Measurements from ENCODE around the gene BTLA.

BTLA gene

GRCh38 chr3:112514527-112515128, 15.4 kb upstream of the BTLA start:
- peak; percentile 3 for DNase-seq (ENCODE audit: low read depth)
- no peak overlapping the region for H3K4me3 ChIP-seq (ENCODE audit: low read length)
- no peak for TF ChIP-seq CTCF (conservative IDR thresholded peaks at IDR 0.05; ENCODE audit: low read length)

- DNase-seq (ENCODE audit: low read depth) = no peak
- no peak for TF ChIP-seq CTCF (conservative IDR thresholded peaks at IDR 0.05; ENCODE audit: low read length)
- no peak overlapping the region for H3K4me3 ChIP-seq (ENCODE audit: low read length)
These were observed 13.0 kb upstream of the BTLA start for GRCh38 chr3:112512320-112512719.

- H3K4me3 ChIP-seq (ENCODE audit: low read length) = no peak overlapping the region
- no peak for DNase-seq (ENCODE audit: low read depth)
- no peak for TF ChIP-seq CTCF (conservative IDR thresholded peaks at IDR 0.05; ENCODE audit: low read length)
These were observed 9.6 kb upstream of the BTLA start for GRCh38 chr3:112508860-112509259.

GRCh38 chr3:112508261-112508660, 9.0 kb upstream of the BTLA start:
- DNase-seq (ENCODE audit: low read depth) = no peak
- H3K4me3 ChIP-seq (ENCODE audit: low read length) = no peak overlapping the region
- TF ChIP-seq CTCF (conservative IDR thresholded peaks at IDR 0.05; ENCODE audit: low read length) = no peak

- no peak for DNase-seq (ENCODE audit: low read depth)
- no peak overlapping the region for H3K4me3 ChIP-seq (ENCODE audit: low read length)
- TF ChIP-seq CTCF (conservative IDR thresholded peaks at IDR 0.05; ENCODE audit: low read length) = no peak
These were observed 6.6 kb upstream of the BTLA start for GRCh38 chr3:112505907-112506306.

GRCh38 chr3:112504123-112504522, 4.9 kb upstream of the BTLA start:
- TF ChIP-seq CTCF (conservative IDR thresholded peaks at IDR 0.05; ENCODE audit: low read length) = no peak
- H3K4me3 ChIP-seq (ENCODE audit: low read length) = no peak overlapping the region
- DNase-seq (ENCODE audit: low read depth) = no peak

- no peak for TF ChIP-seq CTCF (conservative IDR thresholded peaks at IDR 0.05; ENCODE audit: low read length)
- no peak overlapping the region for H3K4me3 ChIP-seq (ENCODE audit: low read length)
- no peak for DNase-seq (ENCODE audit: low read depth)
These were observed 4.2 kb upstream of the BTLA start for GRCh38 chr3:112503304-112503972.
